ENCODE results near the gene FXYD6. TPM values are rescaled to one million over a fixed set of nuclear protein-coding genes. Genes with fewer than 3 reads are reported as not detected.

Gene FXYD6
- total and polyA plus RNA-seq, 9 of the 15 experiments (the other 6 are each of a cell fraction or from before 2014, with no cell fraction given): 0.07 to 0.35 TPM; not detected in 7

DNA sequence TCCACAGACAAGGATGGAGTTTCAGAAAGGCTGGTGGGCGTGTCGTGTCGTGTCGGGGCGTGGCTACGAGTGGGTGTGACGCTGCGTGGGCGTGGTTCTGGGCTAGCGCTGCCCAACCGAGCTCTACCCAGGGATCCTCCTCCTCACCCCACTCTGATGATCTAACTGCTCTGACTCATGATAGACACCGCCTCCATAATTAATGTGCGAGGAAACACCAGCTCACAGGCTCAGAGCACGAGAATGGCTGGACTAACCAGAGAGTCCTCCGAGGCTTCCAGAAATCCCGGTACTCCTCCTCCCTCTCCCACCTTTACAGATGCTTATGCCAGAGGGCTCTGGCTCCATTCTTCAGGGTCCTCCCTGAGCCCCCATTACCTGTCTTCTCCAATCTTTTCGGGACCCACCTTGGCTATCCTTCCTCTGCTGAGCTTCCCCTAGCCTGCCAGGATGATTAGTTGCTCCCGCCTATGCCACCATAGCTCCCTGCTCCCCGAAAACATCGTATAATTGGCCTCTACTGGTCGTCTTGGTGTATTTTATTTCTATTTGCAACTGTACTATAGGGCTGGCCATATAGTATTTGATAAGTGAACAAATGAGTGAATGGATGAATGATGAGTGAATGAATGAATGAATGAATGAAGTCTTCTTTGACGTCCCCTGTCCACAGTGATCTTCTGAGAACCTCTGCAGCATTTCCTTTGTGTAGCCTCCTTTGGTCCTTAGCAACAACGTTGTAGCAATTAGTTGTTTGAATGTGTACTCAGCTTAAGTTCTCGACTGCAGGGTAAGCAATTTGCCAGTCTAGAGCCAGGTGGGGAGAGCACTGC is 31.0 kb upstream of the FXYD6 start (continued):
- TF ChIP-seq ZNF184 (CRISPR knock-in tag; IDR thresholded peaks at IDR 0.05) (no peak), U2AF1 (optimal IDR thresholded peaks at IDR 0.05; ENCODE audit: low read depth, low read length) (no peak), TCF7L2 (IDR thresholded peaks at IDR 0.05; ENCODE audit: low read depth, low read length) (no peak), ZNF431 (CRISPR knock-in tag; IDR thresholded peaks at IDR 0.05) (peak; percentile 34; the same call in 1 of the 2 replicates), SMARCA4 (IDR thresholded peaks at IDR 0.05) (peak; percentile 71), ZC3H8 (IDR thresholded peaks at IDR 0.05) (no peak), DNMT1 (IDR thresholded peaks at IDR 0.05) (no peak), ZNF561 (CRISPR knock-in tag; conservative IDR thresholded peaks at IDR 0.05) (no peak), CBX5 (IDR thresholded peaks at IDR 0.05; ENCODE audit: borderline replicate concordance, low read depth) (no peak), CBFA2T2 (conservative IDR thresholded peaks at IDR 0.05) (no peak), SAP30 (IDR thresholded peaks at IDR 0.05; ENCODE audit: borderline replicate concordance, insufficient read depth, low read depth, low read length, poor library complexity, severe bottlenecking) (no peak), XRCC4 (IDR thresholded peaks at IDR 0.05; ENCODE audit: extremely low read depth, insufficient read depth, insufficient read length) (no peak)
- TF ChIP-seq, protein P1, sequence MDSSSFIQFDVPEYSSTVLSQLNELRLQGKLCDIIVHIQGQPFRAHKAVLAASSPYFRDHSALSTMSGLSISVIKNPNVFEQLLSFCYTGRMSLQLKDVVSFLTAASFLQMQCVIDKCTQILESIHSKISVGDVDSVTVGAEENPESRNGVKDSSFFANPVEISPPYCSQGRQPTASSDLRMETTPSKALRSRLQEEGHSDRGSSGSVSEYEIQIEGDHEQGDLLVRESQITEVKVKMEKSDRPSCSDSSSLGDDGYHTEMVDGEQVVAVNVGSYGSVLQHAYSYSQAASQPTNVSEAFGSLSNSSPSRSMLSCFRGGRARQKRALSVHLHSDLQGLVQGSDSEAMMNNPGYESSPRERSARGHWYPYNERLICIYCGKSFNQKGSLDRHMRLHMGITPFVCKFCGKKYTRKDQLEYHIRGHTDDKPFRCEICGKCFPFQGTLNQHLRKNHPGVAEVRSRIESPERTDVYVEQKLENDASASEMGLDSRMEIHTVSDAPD (CRISPR knock-in tag; IDR thresholded peaks at IDR 0.05): no peak
- TF ChIP-seq, protein P2, sequence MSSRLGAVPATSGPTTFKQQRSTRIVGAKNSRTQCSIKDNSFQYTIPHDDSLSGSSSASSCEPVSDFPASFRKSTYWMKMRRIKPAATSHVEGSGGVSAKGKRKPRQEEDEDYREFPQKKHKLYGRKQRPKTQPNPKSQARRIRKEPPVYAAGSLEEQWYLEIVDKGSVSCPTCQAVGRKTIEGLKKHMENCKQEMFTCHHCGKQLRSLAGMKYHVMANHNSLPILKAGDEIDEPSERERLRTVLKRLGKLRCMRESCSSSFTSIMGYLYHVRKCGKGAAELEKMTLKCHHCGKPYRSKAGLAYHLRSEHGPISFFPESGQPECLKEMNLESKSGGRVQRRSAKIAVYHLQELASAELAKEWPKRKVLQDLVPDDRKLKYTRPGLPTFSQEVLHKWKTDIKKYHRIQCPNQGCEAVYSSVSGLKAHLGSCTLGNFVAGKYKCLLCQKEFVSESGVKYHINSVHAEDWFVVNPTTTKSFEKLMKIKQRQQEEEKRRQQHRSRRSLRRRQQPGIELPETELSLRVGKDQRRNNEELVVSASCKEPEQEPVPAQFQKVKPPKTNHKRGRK (tag; IDR thresholded peaks at IDR 0.05): no peak
- TF ChIP-seq, protein P3, sequence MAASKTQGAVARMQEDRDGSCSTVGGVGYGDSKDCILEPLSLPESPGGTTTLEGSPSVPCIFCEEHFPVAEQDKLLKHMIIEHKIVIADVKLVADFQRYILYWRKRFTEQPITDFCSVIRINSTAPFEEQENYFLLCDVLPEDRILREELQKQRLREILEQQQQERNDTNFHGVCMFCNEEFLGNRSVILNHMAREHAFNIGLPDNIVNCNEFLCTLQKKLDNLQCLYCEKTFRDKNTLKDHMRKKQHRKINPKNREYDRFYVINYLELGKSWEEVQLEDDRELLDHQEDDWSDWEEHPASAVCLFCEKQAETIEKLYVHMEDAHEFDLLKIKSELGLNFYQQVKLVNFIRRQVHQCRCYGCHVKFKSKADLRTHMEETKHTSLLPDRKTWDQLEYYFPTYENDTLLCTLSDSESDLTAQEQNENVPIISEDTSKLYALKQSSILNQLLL (CRISPR knock-in tag; IDR thresholded peaks at IDR 0.05; ENCODE audit: borderline replicate concordance): no peak

Data from K562 (cell line).